ENCODE results near the gene NCKAP5. TPM values are rescaled to one million over a fixed set of nuclear protein-coding genes. Genes with fewer than 3 reads are reported as not detected.

Gene NCKAP5
- polyA plus RNA-seq, 2 of the 4 experiments (the other 2 are of a cell fraction), result 3.0 to 4.1 TPM

GRCh38 chr2:132975193-132976105, 592.8 kb downstream of the NCKAP5 start:
- no peaks in the 10 kb centered on the region for H3K4me1 ChIP-seq
- CTCF ChIA-PET, result no interaction called here

GRCh38 chr2:132974467-132975095, 593.7 kb downstream of the NCKAP5 start:
- TF ChIP-seq KDM5A (IDR thresholded peaks at IDR 0.05), result no peak
- no peak for TF ChIP-seq PBX3 (IDR thresholded peaks at IDR 0.05)
- no peak for TF ChIP-seq NFE2L2 (conservative IDR thresholded peaks at IDR 0.05; ENCODE audit: low read length)
- TF ChIP-seq MAX (IDR thresholded peaks at IDR 0.05), result no peak
- TF ChIP-seq EHF (CRISPR knock-in tag; IDR thresholded peaks at IDR 0.05), result no peak
- no peak for TF ChIP-seq ZC3H11A (IDR thresholded peaks at IDR 0.05)
- TF ChIP-seq CBX8 (IDR thresholded peaks at IDR 0.05), result no peak
- ATAC-seq, result no peak
- H3K4me1 ChIP-seq, result no peaks in the 10 kb centered on the region
- no peak for FAIRE-seq
- no peaks in the 10 kb centered on the region for H3K9me3 ChIP-seq
- no peak overlapping the region for H3K27ac ChIP-seq
- H3K4me3 ChIP-seq, result no peak overlapping the region
- ChIA-PET CTCF (no interaction called here), POLR2A (no interaction called here)
- no peak overlapping the region for H3K4me2 ChIP-seq
- 68% methylated on average over 11 of the region's 11 CpGs for WGBS (ENCODE audit: missing lambda C conversion rate)
- DNase-seq (ENCODE audit: low read depth in 1 of 2, low spot score in 1 of 2), result no peak

More at GRCh38 chr2:132975193-132976105, 592.8 kb downstream of the NCKAP5 start:
- Histone ChIP-seq H3K4me3 (no peak overlapping the region), H3K27ac (no peak overlapping the region), H3K4me2 (no peak overlapping the region), H3K9me3 (no peaks in the 10 kb centered on the region)
- POLR2A ChIA-PET, result no interaction called here
- ATAC-seq, result no peak
- no peak for FAIRE-seq
- no peak for TF ChIP-seq HES2 (IDR thresholded peaks at IDR 0.05)
- TF ChIP-seq NPAS2 (CRISPR knock-in tag; IDR thresholded peaks at IDR 0.05; ENCODE audit: borderline replicate concordance), result no peak
- no peak for TF ChIP-seq KDM5A (IDR thresholded peaks at IDR 0.05)
- no peak for TF ChIP-seq BHLHE40 (IDR thresholded peaks at IDR 0.05; ENCODE audit: low read depth, low read length)
- TF ChIP-seq MAFK (IDR thresholded peaks at IDR 0.05; ENCODE audit: partially characterized antibody), result no peak
- WGBS (ENCODE audit: missing lambda C conversion rate), result 62% methylated on average over 5 of the region's 5 CpGs
- no peak for DNase-seq (ENCODE audit: low read depth in 1 of 2, low spot score in 1 of 2)

- Histone ChIP-seq H3K27ac (no peak overlapping the region), H3K4me2 (no peak overlapping the region), H3K9me3 (no peaks in the 10 kb centered on the region), H3K4me1 (no peaks in the 10 kb centered on the region), H3K4me3 (no peak overlapping the region)
- no peak for DNase-seq (ENCODE audit: low read depth in 1 of 2, low spot score in 1 of 2)
- 62% methylated on average over 7 of the region's 7 CpGs for WGBS (ENCODE audit: missing lambda C conversion rate)
- TF ChIP-seq EP300 (IDR thresholded peaks at IDR 0.05), result no peak
- no peak for TF ChIP-seq ATOH8 (CRISPR knock-in tag; IDR thresholded peaks at IDR 0.05; ENCODE audit: low read depth)
- no peak for TF ChIP-seq RAD21 (conservative IDR thresholded peaks at IDR 0.05 in 1 of 2, IDR thresholded peaks at IDR 0.05 in 1 of 2)
- TF ChIP-seq RFX5 (IDR thresholded peaks at IDR 0.05), result no peak
- TF ChIP-seq HES2 (IDR thresholded peaks at IDR 0.05), result no peak
- TF ChIP-seq FOSB (CRISPR knock-in tag; IDR thresholded peaks at IDR 0.05), result no peak
- no peak for TF ChIP-seq SMC3 (IDR thresholded peaks at IDR 0.05)
- no peak for TF ChIP-seq NPAS2 (CRISPR knock-in tag; IDR thresholded peaks at IDR 0.05; ENCODE audit: borderline replicate concordance)
- no peak for TF ChIP-seq JUN (IDR thresholded peaks at IDR 0.05)
- TF ChIP-seq BCL3 (IDR thresholded peaks at IDR 0.05), result no peak
- TF ChIP-seq BHLHE40 (IDR thresholded peaks at IDR 0.05; ENCODE audit: low read depth, low read length), result no peak
- no peak for TF ChIP-seq EHMT2 (IDR thresholded peaks at IDR 0.05; ENCODE audit: low read depth)
- no peak for TF ChIP-seq CBX2 (IDR thresholded peaks at IDR 0.05; ENCODE audit: borderline replicate concordance, low read depth)
- TF ChIP-seq JUNB (IDR thresholded peaks at IDR 0.05), result no peak
- no peak for TF ChIP-seq CTCF (IDR thresholded peaks at IDR 0.05)
- FAIRE-seq, result no peak
- no peak for ATAC-seq
- CTCF ChIA-PET, result interaction anchor here (1.9 kb wide), 1 partner anchor 15 kb away, joined by 4 read pairs; no protein-coding TSS in a partner anchor
- POLR2A ChIA-PET, result no interaction called here
These were observed 596.8 kb downstream of the NCKAP5 start for GRCh38 chr2:132971310-132972061.

Data from A549 (cell line).